Fibroblast of the conjunctiva (primary cell): Measurements from ENCODE around the gene TRAP1.
"Not testable (repeated sequence)": the region's sequence is repeated elsewhere in the genome, so short reads cannot be mapped to it uniquely, and the experiment has no call there.

Experiments
- DNase-seq: peaks from one replicate; pipeline ENCODE4 v3.0.0-alpha.2; 2010; ENCODE audit warnings: low read depth

The TRAP1 gene

GRCh38 chr16:3611146-3611975, 106.0 kb downstream of the TRAP1 start, which contains the start of gene SLX4:
Gene SLX4 (minus strand): TSS chr16:3611606. CDS start chr16:3608964, 2,642 bp downstream.
- peak; percentile 86 for DNase-seq

- no peak for DNase-seq
Measured at GRCh38 chr16:3610698-3611145, 106.6 kb downstream of the TRAP1 start.

GRCh38 chr16:3609895-3610697, 107.2 kb downstream of the TRAP1 start:
- DNase-seq = no peak

GRCh38 chr16:3608976-3609375, 108.3 kb downstream of the TRAP1 start:
- DNase-seq = not testable (repeated sequence)

GRCh38 chr16:3608069-3608468, 109.3 kb downstream of the TRAP1 start:
- no peak for DNase-seq
